HuH-7.5 (cell line): Measurements from ENCODE around the gene PRR36.

Source experiments
- DNase-seq: peaks from one replicate; pipeline ENCODE4 v3.0.0; 2011; ENCODE audit warnings: low spot score

PRR36 gene

GRCh38 chr19:7846155-7846646 is 28.0 kb downstream of the PRR36 start:
- DNase-seq: no peak

- no peak for DNase-seq
These were observed 28.6 kb downstream of the PRR36 start for GRCh38 chr19:7845390-7846154.

GRCh38 chr19:7844951-7845350 is 29.2 kb downstream of the PRR36 start:
- DNase-seq: no peak

- no peak for DNase-seq
These were observed 29.8 kb downstream of the PRR36 start for GRCh38 chr19:7844405-7844804.

- DNase-seq: no peak
These were observed 30.7 kb downstream of the PRR36 start for GRCh38 chr19:7843521-7843920.

GRCh38 chr19:7842661-7843294 is 31.4 kb downstream of the PRR36 start:
- no peak for DNase-seq

GRCh38 chr19:7841751-7842660 is 32.2 kb downstream of the PRR36 start:
- DNase-seq: no peak

- DNase-seq: no peak
These were observed 33.6 kb downstream of the PRR36 start for GRCh38 chr19:7840629-7841028.

GRCh38 chr19:7839476-7839875 is 34.7 kb downstream of the PRR36 start:
- DNase-seq: no peak

GRCh38 chr19:7833225-7834099 is 40.7 kb downstream of the PRR36 start:
- no peak for DNase-seq

GRCh38 chr19:7832781-7833180 is 41.4 kb downstream of the PRR36 start:
- DNase-seq: no peak

- DNase-seq: no peak
These were observed 42.2 kb downstream of the PRR36 start for GRCh38 chr19:7832009-7832408.

GRCh38 chr19:7831452-7831851 is 42.7 kb downstream of the PRR36 start:
- peak; percentile 61 for DNase-seq

GRCh38 chr19:7830823-7831222 is 43.4 kb downstream of the PRR36 start:
- no peak for DNase-seq

GRCh38 chr19:7830272-7830771 is 43.9 kb downstream of the PRR36 start:
- no peak for DNase-seq

- DNase-seq: peak; percentile 96
These were observed 44.5 kb downstream of the PRR36 start, which contains the start of gene EVI5L for GRCh38 chr19:7829561-7830271. TSS of gene EVI5L (plus strand) at chr19:7830218. CDS start at chr19:7846543, 16,325 bp downstream.

GRCh38 chr19:7829166-7829520 is 45.0 kb downstream of the PRR36 start:
- DNase-seq: no peak

GRCh38 chr19:7823686-7824301 is 50.4 kb downstream of the PRR36 start:
- DNase-seq: no peak

- DNase-seq: no peak
These were observed 51.2 kb downstream of the PRR36 start for GRCh38 chr19:7822910-7823515.

GRCh38 chr19:7820588-7820987 is 53.6 kb downstream of the PRR36 start:
- no peak for DNase-seq
